ENCODE measurements around the gene RABAC1.

DNA sequence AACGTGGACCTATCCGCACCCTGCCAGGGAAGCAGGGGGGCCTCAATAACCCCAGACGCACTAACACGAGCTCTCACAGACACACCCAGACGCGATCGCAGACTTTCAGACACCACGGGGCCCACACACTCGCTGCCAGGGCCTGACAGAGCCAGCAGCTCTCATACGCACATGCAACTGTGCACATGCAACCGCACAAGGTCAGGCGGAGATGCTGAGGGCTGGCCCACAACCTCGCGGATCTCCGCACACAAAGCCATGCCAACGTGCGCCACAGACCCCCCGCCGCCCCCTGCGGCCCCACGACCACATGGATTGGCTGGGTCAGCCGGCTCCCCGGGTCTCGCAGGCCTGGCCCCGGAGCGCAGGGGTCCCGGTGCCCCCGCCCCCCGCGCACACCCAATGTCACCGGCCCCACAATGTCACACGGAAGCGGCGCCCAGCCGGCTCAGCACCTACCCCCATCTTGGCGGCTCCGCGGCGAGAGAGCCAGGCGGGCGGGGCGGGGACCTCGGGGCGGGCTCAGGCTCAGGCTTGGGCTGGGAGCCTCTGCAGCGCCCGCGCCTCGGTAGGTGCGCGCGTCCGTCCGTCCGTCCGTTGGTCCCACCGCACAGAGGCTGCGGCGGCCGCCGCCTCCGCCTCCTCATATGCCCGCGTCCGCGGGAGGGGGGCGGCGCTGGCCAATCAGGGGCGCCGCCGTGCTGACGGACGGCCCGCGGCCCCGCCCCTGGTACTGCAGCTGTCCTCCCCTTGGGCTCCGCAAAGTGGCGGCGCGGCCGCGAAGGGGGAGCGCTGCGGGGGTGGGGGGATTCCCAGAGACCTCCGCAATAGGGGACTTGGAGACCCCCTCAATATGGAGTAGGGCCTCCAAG lies 34.7 kb upstream of the RABAC1 start, which contains the start of gene ATP1A3:
- TF ChIP-seq, protein P1, sequence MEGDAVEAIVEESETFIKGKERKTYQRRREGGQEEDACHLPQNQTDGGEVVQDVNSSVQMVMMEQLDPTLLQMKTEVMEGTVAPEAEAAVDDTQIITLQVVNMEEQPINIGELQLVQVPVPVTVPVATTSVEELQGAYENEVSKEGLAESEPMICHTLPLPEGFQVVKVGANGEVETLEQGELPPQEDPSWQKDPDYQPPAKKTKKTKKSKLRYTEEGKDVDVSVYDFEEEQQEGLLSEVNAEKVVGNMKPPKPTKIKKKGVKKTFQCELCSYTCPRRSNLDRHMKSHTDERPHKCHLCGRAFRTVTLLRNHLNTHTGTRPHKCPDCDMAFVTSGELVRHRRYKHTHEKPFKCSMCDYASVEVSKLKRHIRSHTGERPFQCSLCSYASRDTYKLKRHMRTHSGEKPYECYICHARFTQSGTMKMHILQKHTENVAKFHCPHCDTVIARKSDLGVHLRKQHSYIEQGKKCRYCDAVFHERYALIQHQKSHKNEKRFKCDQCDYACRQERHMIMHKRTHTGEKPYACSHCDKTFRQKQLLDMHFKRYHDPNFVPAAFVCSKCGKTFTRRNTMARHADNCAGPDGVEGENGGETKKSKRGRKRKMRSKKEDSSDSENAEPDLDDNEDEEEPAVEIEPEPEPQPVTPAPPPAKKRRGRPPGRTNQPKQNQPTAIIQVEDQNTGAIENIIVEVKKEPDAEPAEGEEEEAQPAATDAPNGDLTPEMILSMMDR (IDR thresholded peaks at IDR 0.05), result no peak
- no peak for TF ChIP-seq POLR2A (IDR thresholded peaks at IDR 0.05)
